Bronchial epithelial cell (primary cell): ENCODE measurements around the gene CSPG5. TPM values are rescaled to one million over a fixed set of nuclear protein-coding genes. Genes with fewer than 3 reads are reported as not detected.

Experiments used
- DNase-seq: peaks from one replicate; pipeline ENCODE4 v3.0.0-alpha.2; 2010; ENCODE audit warnings: low read depth
- FAIRE-seq: peaks from 2 replicates; lab custom pipeline; 2011; peaks lifted over from hg19 to GRCh38; lab: Jason Lieb, UNC
- H3K27me3 ChIP-seq: 2 replicates; pipeline ENCODE4 v1.5.1; 2011; ENCODE audit warnings: low read length; ENCODE audit not compliant: control insufficient read depth, insufficient read depth
- H3K36me3 ChIP-seq: 2 replicates; pipeline ENCODE4 v1.5.1; 2011; ENCODE audit warnings: low read length; ENCODE audit not compliant: control insufficient read depth, insufficient read depth
- H3K4me3 ChIP-seq: 2 replicates; pipeline ENCODE4 v1.5.1; 2011; ENCODE audit warnings: mild to moderate bottlenecking, low read depth, low read length, control low read depth
- CTCF ChIP-seq: IDR thresholded peaks from 2 replicates; pipeline ENCODE4 v1.5.1; 2011; ENCODE audit warnings: mild to moderate bottlenecking, moderate library complexity, low read length, control low read depth, inconsistent platforms; ENCODE audit not compliant: insufficient read depth, severe bottlenecking
- total RNA-seq: library from RNA; depleted of rRNA; stranded (reverse); fragments of >200 nt; gene quantifications from 2 replicates; pipeline ENCODE4 v1.2.1, GENCODE V29; 2014

CSPG5 gene
- total RNA-seq, 1 donor from 2014 or later = 0.26 TPM

- no peak for FAIRE-seq
- Histone ChIP-seq H3K4me3 (peak overlapping the region; percentile 45), H3K36me3 (no peaks in the 10 kb centered on the region), H3K27me3 (peaks cover 17% of the 10 kb centered on the region)
- TF ChIP-seq CTCF = no peak
- DNase-seq = no peak
These were observed 489 bp downstream of the CSPG5 start for GRCh38 chr3:47578119-47578632.

GRCh38 chr3:47577583-47578118 is 1.0 kb downstream of the CSPG5 start:
- H3K27me3 ChIP-seq = peaks cover 17% of the 10 kb centered on the region
- FAIRE-seq (no peak), DNase-seq (no peak)
- H3K4me3 ChIP-seq = peak overlapping the region; percentile 45
- no peak for TF ChIP-seq CTCF
- no peaks in the 10 kb centered on the region for H3K36me3 ChIP-seq

GRCh38 chr3:47573190-47574172 is 5.2 kb downstream of the CSPG5 start:
- no peak for TF ChIP-seq CTCF
- FAIRE-seq (no peak), DNase-seq (no peak)
- Histone ChIP-seq H3K27me3 (peaks cover 11% of the 10 kb centered on the region), H3K36me3 (no peaks in the 10 kb centered on the region), H3K4me3 (no peak overlapping the region)

- FAIRE-seq = no peak
- no peak overlapping the region for H3K4me3 ChIP-seq
- no peaks in the 10 kb centered on the region for H3K36me3 ChIP-seq
- TF ChIP-seq CTCF = no peak
- DNase-seq = no peak
- H3K27me3 ChIP-seq = peaks cover 3% of the 10 kb centered on the region
These were observed 7.1 kb downstream of the CSPG5 start for GRCh38 chr3:47571391-47572175.

- FAIRE-seq = no peak
- H3K36me3 ChIP-seq = no peaks in the 10 kb centered on the region
- peaks cover 8% of the 10 kb centered on the region for H3K27me3 ChIP-seq
- TF ChIP-seq CTCF = no peak
- DNase-seq = no peak
- no peak overlapping the region for H3K4me3 ChIP-seq
These were observed 9.8 kb downstream of the CSPG5 start for GRCh38 chr3:47568901-47569300.
